Kidney tubule cell (primary cell): Measurements from ENCODE around the gene TPH1.

ENCODE experiments used
- DNase-seq: peaks from one replicate; pipeline ENCODE4 v3.0.0-alpha.2; 2018; ENCODE audit warnings: low spot score

The TPH1 gene

GRCh38 chr11:18046116-18046777, at the start of gene TPH1:
TSS of gene TPH1 (minus strand) at chr11:18046269. CDS start at chr11:18040762, 5,507 bp downstream.
- peak; percentile 54 for DNase-seq

- DNase-seq, result no peak
Observed at GRCh38 chr11:18093959-18094358, 47.9 kb upstream of the TPH1 start.

GRCh38 chr11:18091731-18092130, 45.7 kb upstream of the TPH1 start:
- peak; percentile 19 for DNase-seq

- no peak for DNase-seq
Observed at GRCh38 chr11:18088966-18089365, 42.9 kb upstream of the TPH1 start.

GRCh38 chr11:18088366-18088765, 42.3 kb upstream of the TPH1 start:
- DNase-seq, result no peak

- DNase-seq, result no peak
Observed at GRCh38 chr11:18081551-18081950, 35.5 kb upstream of the TPH1 start.

- DNase-seq, result peak; percentile 5
Observed at GRCh38 chr11:18080451-18080850, 34.4 kb upstream of the TPH1 start.

- DNase-seq, result no peak
Observed at GRCh38 chr11:18078909-18079308, 32.8 kb upstream of the TPH1 start.

- no peak for DNase-seq
Observed at GRCh38 chr11:18075444-18075843, 29.4 kb upstream of the TPH1 start.

- DNase-seq, result no peak
Observed at GRCh38 chr11:18071098-18071705, 25.1 kb upstream of the TPH1 start.

GRCh38 chr11:18067372-18067771, 21.3 kb upstream of the TPH1 start:
- no peak for DNase-seq

- no peak for DNase-seq
Observed at GRCh38 chr11:18066626-18067025, 20.6 kb upstream of the TPH1 start.

- no peak for DNase-seq
Observed at GRCh38 chr11:18065572-18065971, 19.5 kb upstream of the TPH1 start.

GRCh38 chr11:18064450-18065054, 18.5 kb upstream of the TPH1 start:
- DNase-seq, result no peak

GRCh38 chr11:18063862-18064434, 17.9 kb upstream of the TPH1 start:
- DNase-seq, result no peak

- DNase-seq, result peak; percentile 24
Observed at GRCh38 chr11:18063125-18063524, 17.1 kb upstream of the TPH1 start.

- DNase-seq, result no peak
Observed at GRCh38 chr11:18061351-18061750, 15.3 kb upstream of the TPH1 start.

- DNase-seq, result no peak
Observed at GRCh38 chr11:18056561-18057181, 10.6 kb upstream of the TPH1 start.

GRCh38 chr11:18054511-18055103, 8.5 kb upstream of the TPH1 start:
- DNase-seq, result no peak

- no peak for DNase-seq
Observed at GRCh38 chr11:18050848-18051247, 4.8 kb upstream of the TPH1 start.

- no peak for DNase-seq
Observed at GRCh38 chr11:18036456-18036855, 9.6 kb downstream of the TPH1 start.

- DNase-seq, result no peak
Observed at GRCh38 chr11:18027475-18027874, 18.6 kb downstream of the TPH1 start.
